ENCODE data around the gene PRKAR2A. TPM values are rescaled to one million over a fixed set of nuclear protein-coding genes. Genes with fewer than 3 reads are reported as not detected.
A peak's percentile ranks its signal among the peaks of the same experiment; 100 is the strongest.

The PRKAR2A gene
- total and polyA plus RNA-seq, 8 donors: 4.2 to 33.9 (median 22.3) TPM

- FAIRE-seq (no peak), ATAC-seq (no peak), DNase-seq (no peak)
- Histone ChIP-seq H3K9me3 (no peaks in the 10 kb centered on the region), H3K27me3 (no peaks in the 10 kb centered on the region), H3K4me3 (no peak overlapping the region), H3K36me3 (peaks cover 0 to 15% (median 0%) of the 10 kb centered on the region in 3 donors), H3K4me1 (peaks cover 0 to 3% (median 0%) of the 10 kb centered on the region in 3 donors), H3K27ac (no peak overlapping the region)
- TF ChIP-seq CTCF (IDR thresholded peaks at IDR 0.05): no peak
- intact Hi-C loops (cut with DNase I): no loop called here
- 88 to 89% methylated on average over 9 of the region's 9 CpGs for WGBS, 2 donors
Observed at GRCh38 chr3:48855681-48856447, 8.2 kb upstream of the PRKAR2A start.

- intact Hi-C loops (cut with DNase I): no loop called here
- Histone ChIP-seq H3K27ac (no peak overlapping the region), H3K4me1 (peaks cover 0 to 5% (median 3%) of the 10 kb centered on the region in 3 donors), H3K4me3 (no peak overlapping the region), H3K9me3 (no peaks in the 10 kb centered on the region), H3K27me3 (no peaks in the 10 kb centered on the region), H3K36me3 (no peaks in the 10 kb centered on the region)
- no peak for ATAC-seq
- 84 to 92% methylated on average over 5 of the region's 5 CpGs for WGBS, 2 donors
- DNase-seq: peak in 1 of 6 donors; percentile 14
- TF ChIP-seq CTCF (IDR thresholded peaks at IDR 0.05): no peak
- no peak for FAIRE-seq
Observed at GRCh38 chr3:48852151-48852550, 4.5 kb upstream of the PRKAR2A start.

GRCh38 chr3:48851407-48851806, 3.7 kb upstream of the PRKAR2A start:
- H3K36me3 ChIP-seq: no peaks in the 10 kb centered on the region
- no peak for ATAC-seq
- FAIRE-seq: no peak
- no peaks in the 10 kb centered on the region for H3K27me3 ChIP-seq
- H3K9me3 ChIP-seq: no peaks in the 10 kb centered on the region
- WGBS, 2 donors: 46 to 54% methylated on average over 3 of the region's 3 CpGs
- peak in 1 of 6 donors; percentile 6 for DNase-seq
- H3K4me1 ChIP-seq: peaks cover 0 to 9% (median 4%) of the 10 kb centered on the region in 3 donors
- H3K4me3 ChIP-seq: no peak overlapping the region
- intact Hi-C loops (cut with DNase I): no loop called here
- no peak overlapping the region for H3K27ac ChIP-seq
- TF ChIP-seq CTCF (IDR thresholded peaks at IDR 0.05): no peak

- FAIRE-seq (no peak), ATAC-seq (no peak), DNase-seq (peak in 3 of 6 donors; percentile 22 to 62 (median 58))
- intact Hi-C loops (cut with DNase I): no loop called here
- H3K4me1 ChIP-seq: peaks cover 9 to 20% (median 13%) of the 10 kb centered on the region in 3 donors
- TF ChIP-seq CTCF (IDR thresholded peaks at IDR 0.05): no peak
- no peak overlapping the region for H3K27ac ChIP-seq
- no peaks in the 10 kb centered on the region for H3K9me3 ChIP-seq
- H3K36me3 ChIP-seq: no peaks in the 10 kb centered on the region
- no peak overlapping the region for H3K4me3 ChIP-seq
- 91 to 95% methylated on average over 8 of the region's 8 CpGs for WGBS, 2 donors
- H3K27me3 ChIP-seq: no peaks in the 10 kb centered on the region
Observed at GRCh38 chr3:48848816-48849515, 1.3 kb upstream of the PRKAR2A start.

All from pancreas (tissue), 10 donors.